HepG2 (cell line): ENCODE results near the gene MSI2. TPM values are rescaled to one million over a fixed set of nuclear protein-coding genes. Genes with fewer than 3 reads are reported as not detected.

ENCODE experiments used
- ATAC-seq: fragments of 200-7000 bp; cut with Tn5 transposase; 3 replicates; pipeline ENCODE4 v1.9.1; 2020; ENCODE audit warnings: mild to moderate bottlenecking, moderate library complexity
- BruUV-seq: library from RNA; stranded (reverse); fragments of 400-500 nt; replicated peaks from 2 replicates; lab custom pipeline; 2021; lab: Mats Ljungman, UMichigan
- CTCF ChIA-PET: fragments of 300-600 bp; formaldehyde crosslinking; extraction: SDS; loops from one replicate; lab custom pipeline; 2021; ENCODE audit warnings: low total read pairs, inconsistent platforms, low intra/inter-chr PET ratio; lab: Yijun Ruan, JAX
- POLR2A ChIA-PET: fragments of 350-600 bp; sonication (Branson Sonifier 250); formaldehyde crosslinking; loops from one replicate; lab custom pipeline; 2020; ENCODE audit warnings: antibody characterized with exemption, inconsistent platforms; lab: Yijun Ruan, JAX
- DNase-seq: peaks from one replicate; pipeline ENCODE4 v3.0.0-alpha.2; 2015; ENCODE audit warnings: low spot score
- FAIRE-seq: peaks from 3 replicates; lab custom pipeline; 2011; peaks lifted over from hg19 to GRCh38; lab: Jason Lieb, UNC
- H2AFZ ChIP-seq: one replicate; pipeline ENCODE4 v1.6.1; 2011; ENCODE audit warnings: low read length, inconsistent platforms
- H3K27ac ChIP-seq: fragments of 300-600 bp; 3 replicates; pipeline ENCODE4 v1.8.0; 2011; ENCODE audit warnings: mixed run types, mild to moderate bottlenecking, mixed read lengths, low read length, inconsistent platforms; ENCODE audit not compliant: insufficient read depth; ENCODE audit errors: extremely low read length
- H3K27me3 ChIP-seq, 2 experiments: fragments of 200-600 bp in 1 of 2; 2 replicates in 1 of 2; 3 replicates in 1 of 2; pipeline versions ENCODE4 v1.6.0 to v1.8.0; 2011; ENCODE audit warnings: low read length in 2 of 2, mild to moderate bottlenecking in 2 of 2, moderate library complexity in 2 of 2, inconsistent platforms in 1 of 2; ENCODE audit not compliant: insufficient read depth in 2 of 2, control insufficient read depth in 1 of 2
- H3K36me3 ChIP-seq, 2 experiments: fragments of 200-600 bp in 1 of 2; replicated peaks in 1 of 2; 2 replicates in 1 of 2; 3 replicates in 1 of 2; pipeline versions ENCODE4 v1.5.1 to v1.8.0; 2011; ENCODE audit warnings: low read length in 2 of 2, inconsistent platforms in 1 of 2; ENCODE audit not compliant: insufficient read depth in 2 of 2, control insufficient read depth in 1 of 2
- H3K4me1 ChIP-seq: 2 replicates; pipeline ENCODE4 v1.5.1; 2012; ENCODE audit warnings: low read length, inconsistent platforms; ENCODE audit not compliant: insufficient read depth
- H3K4me2 ChIP-seq: 2 replicates; pipeline ENCODE4 v1.6.0; 2011; ENCODE audit warnings: low read depth, low read length, inconsistent platforms
- H3K4me3 ChIP-seq, 3 experiments: fragments of 200-600 bp in 1 of 3; sonication (generic), shearing (Covaris generic) in 1 of 3; replicated peaks in 1 of 3; 2 replicates each; pipeline ENCODE4 v1.5.1; 2011 to 2016; ENCODE audit warnings: low read length in 3 of 3, inconsistent platforms in 2 of 3, low read depth in 2 of 3, mild to moderate bottlenecking in 2 of 3, control low read depth in 1 of 3, mixed read lengths in 1 of 3; ENCODE audit not compliant: insufficient read depth in 1 of 3
- H3K79me2 ChIP-seq: one replicate; pipeline ENCODE4 v1.6.1; 2011; ENCODE audit warnings: low read length, inconsistent platforms; ENCODE audit not compliant: insufficient read depth
- H3K9ac ChIP-seq: 2 replicates; pipeline ENCODE4 v1.6.0; 2011; ENCODE audit warnings: mild to moderate bottlenecking, low read depth, low read length, inconsistent platforms; ENCODE audit not compliant: insufficient read depth
- H3K9me3 ChIP-seq: 2 replicates; pipeline ENCODE4 v1.5.1; 2012; ENCODE audit warnings: mild to moderate bottlenecking, low read length
- H4K20me1 ChIP-seq: 2 replicates; pipeline ENCODE4 v1.6.0; 2011; ENCODE audit warnings: inconsistent platforms, mild to moderate bottlenecking, low read length, moderate library complexity; ENCODE audit not compliant: insufficient read depth
- E2F1 ChIP-seq: sonication (generic); formaldehyde crosslinking; IDR thresholded peaks from 2 replicates; pipeline ENCODE4 v1.5.0; 2020; ENCODE audit warnings: missing genetic modification reagents
- LCORL ChIP-seq, 2 experiments: fragments of 450-650 bp in 1 of 2; sonication (generic) in 1 of 2; formaldehyde crosslinking in 1 of 2; IDR thresholded peaks; 2 replicates each; pipeline versions ENCODE4 v1.5.0 to v1.6.1; 2017 to 2020; ENCODE audit warnings: antibody characterized with exemption in 1 of 2, missing genetic modification reagents in 1 of 2
- SKI ChIP-seq: fragments of 450-650 bp; IDR thresholded peaks from one replicate; pipeline ENCODE4 v1.6.1; 2018; ENCODE audit warnings: mild to moderate bottlenecking; ENCODE audit not compliant: partially characterized antibody
- TRIM22 ChIP-seq: fragments of 450-650 bp; IDR thresholded peaks from 2 replicates; pipeline ENCODE4 v1.6.1; 2017
- USF2 ChIP-seq, 2 experiments: sonication (generic) in 1 of 2; formaldehyde crosslinking in 1 of 2; IDR thresholded peaks; 2 replicates each; pipeline versions ENCODE4 v1.5.1 to v1.6.1; 2011 to 2020; ENCODE audit warnings: borderline replicate concordance in 1 of 2, low read depth in 1 of 2, low read length in 1 of 2, mild to moderate bottlenecking in 1 of 2, missing genetic modification reagents in 1 of 2, moderate library complexity in 1 of 2
- ZBTB8A ChIP-seq: sonication (generic); formaldehyde crosslinking; IDR thresholded peaks from 2 replicates; pipeline ENCODE4 v1.4.0; 2020; ENCODE audit warnings: mild to moderate bottlenecking, low read depth, missing genetic modification reagents, borderline replicate concordance
- ZMAT5 ChIP-seq: sonication (generic); formaldehyde crosslinking; IDR thresholded peaks from 2 replicates; pipeline ENCODE4 v1.5.0; 2020; ENCODE audit warnings: mild to moderate bottlenecking, low read depth, missing genetic modification reagents, borderline replicate concordance
- ZNF10 ChIP-seq: sonication (generic); formaldehyde crosslinking; IDR thresholded peaks from 2 replicates; pipeline ENCODE4 v1.4.0; 2020; ENCODE audit warnings: mild to moderate bottlenecking, low read depth, missing genetic modification reagents, borderline replicate concordance
- ZNF296 ChIP-seq: sonication (generic); formaldehyde crosslinking; conservative IDR thresholded peaks from 2 replicates; pipeline ENCODE4 v1.5.0; 2020; ENCODE audit warnings: mild to moderate bottlenecking, missing genetic modification reagents
- WGBS: methylation state at CpG from one replicate; pipeline ENCODE4 v1.1.6; 2017; ENCODE audit warnings: low lambda C conversion rate; 5-methylcytosine and 5-hydroxymethylcytosine counted together
- in situ Hi-C: cut with HindIII; loops from 2 replicates; pipeline ENCODE4 v1.10.0; 2017; ENCODE audit warnings: low pct_unique_long_range_greater_than_20kb; ENCODE audit not compliant: extremely low pct_ligation_motif_present
- intact Hi-C: fragments of 100-400 bp; cut with micrococcal nuclease; formaldehyde crosslinking; loops from one replicate; pipeline ENCODE4 v1.10.0; 2022; ENCODE audit not compliant: unreplicated experiment
- polyA plus RNA-seq, 8 experiments: library from polyadenylated mRNA; depleted of rRNA in 3 of 8; stranded (reverse) in 7 of 8; unstranded in 1 of 8; fragments of >200 nt; fragmentation: Illumina TruSeq in 4 of 8; extraction: Trizol in 4 of 8; gene quantifications; 2 replicates each; pipeline versions ENCODE4 v1.2.1 to v1.2.3, GENCODE V29; 2011 to 2016; ENCODE audit warnings: low read depth in 4 of 8, missing spikeins in 1 of 8, mixed read lengths in 1 of 8; ENCODE audit not compliant: insufficient read depth in 1 of 8
- total RNA-seq, 5 experiments: library from RNA; depleted of rRNA; stranded (reverse); fragments of >200 nt; fragmentation: Illumina TruSeq; extraction: Trizol; gene quantifications; 2 replicates each; pipeline ENCODE4 v1.2.3, GENCODE V29; 2016; ENCODE audit warnings: low read depth in 1 of 5

MSI2 gene
- total and polyA plus RNA-seq, 2 of the 13 experiments (the other 11 are each of a cell fraction or from before 2014, with no cell fraction given): 77.5 to 78.4 TPM

- CTCF ChIA-PET: no interaction called here
- WGBS: 82% methylated on average over 3 of the region's 3 CpGs
- BruUV-seq: no TSS peak
- peaks cover 70% of the 10 kb centered on the region for H3K79me2 ChIP-seq
- no peak for TF ChIP-seq TRIM22
- TF ChIP-seq ZBTB8A: no peak
- TF ChIP-seq ZNF10 (CRISPR knock-in tag): no peak
- no peak for TF ChIP-seq LCORL (IDR thresholded peaks at IDR 0.05)
- TF ChIP-seq LCORL (CRISPR knock-in tag; IDR thresholded peaks at IDR 0.05): no peak
- TF ChIP-seq SKI: no peak
- no peak for TF ChIP-seq ZNF296 (CRISPR knock-in tag)
- no peak for TF ChIP-seq ZMAT5 (CRISPR knock-in tag)
- TF ChIP-seq USF2 (IDR thresholded peaks at IDR 0.05; ENCODE audit: low read depth, low read length): no peak
- TF ChIP-seq USF2 (CRISPR knock-in tag; IDR thresholded peaks at IDR 0.05; ENCODE audit: borderline replicate concordance): no peak
- TF ChIP-seq E2F1 (CRISPR knock-in tag): no peak
- peak overlapping the region; percentile 94 for H3K4me2 ChIP-seq
- no peak for DNase-seq
- no peaks in the 10 kb centered on the region for H3K27me3 ChIP-seq
- no peak for FAIRE-seq
- intact Hi-C loops: no loop called here
- in situ Hi-C loops: no loop called here
- no peak for ATAC-seq
- H3K9ac ChIP-seq: peak overlapping the region; percentile 79; the same call in 1 of the 2 replicates
- no peaks in the 10 kb centered on the region for H3K9me3 ChIP-seq
- no peak overlapping the region for H3K27ac ChIP-seq
- H2AFZ ChIP-seq: no peak overlapping the region
- peaks cover 77% of the 10 kb centered on the region for H3K4me1 ChIP-seq
- POLR2A ChIA-PET: no interaction called here
- H3K36me3 ChIP-seq: peaks cover 13 to 44% of the 10 kb centered on the region in 2 experiments
- no peaks in the 10 kb centered on the region for H4K20me1 ChIP-seq
- peak overlapping the region; percentile 4 to 79 (median 75); a peak in 3 of 6 replicates for H3K4me3 ChIP-seq
These were observed 3.0 kb downstream of the MSI2 start for GRCh38 chr17:57259306-57259705.
